Neuronal stem cell (in vitro differentiated cells): ENCODE measurements around the gene ANXA3.

Experiments
- DNase-seq: peaks from one replicate; pipeline ENCODE4 v3.0.0-alpha.2; 2013; ENCODE audit warnings: low spot score
- H2AFZ ChIP-seq: one replicate; pipeline ENCODE4 v1.6.1; 2013; ENCODE audit warnings: mild to moderate bottlenecking, low read length, inconsistent platforms
- H2AK5ac ChIP-seq: 2 replicates; pipeline ENCODE4 v1.6.1; 2013; ENCODE audit warnings: low read depth, mild to moderate bottlenecking, inconsistent platforms, low read length, moderate library complexity, mixed read lengths
- H2BK120ac ChIP-seq: 2 replicates; pipeline ENCODE4 v1.6.1; 2013; ENCODE audit warnings: low read depth, mild to moderate bottlenecking, inconsistent platforms, low read length, moderate library complexity, mixed read lengths
- H2BK12ac ChIP-seq: one replicate; pipeline ENCODE4 v1.6.1; 2013; ENCODE audit warnings: low read length, inconsistent platforms
- H2BK15ac ChIP-seq: 2 replicates; pipeline ENCODE4 v1.6.1; 2013; ENCODE audit warnings: mild to moderate bottlenecking, low read length, inconsistent platforms, mixed read lengths
- H2BK5ac ChIP-seq: one replicate; pipeline ENCODE4 v1.6.1; 2013; ENCODE audit warnings: inconsistent platforms, mild to moderate bottlenecking, low read length, moderate library complexity
- H3K14ac ChIP-seq: one replicate; pipeline ENCODE4 v1.6.1; 2013; ENCODE audit warnings: low read length, inconsistent platforms
- H3K18ac ChIP-seq: 2 replicates; pipeline ENCODE4 v1.6.1; 2013; ENCODE audit warnings: low read length, inconsistent platforms
- H3K23ac ChIP-seq: 2 replicates; pipeline ENCODE4 v1.6.1; 2013; ENCODE audit warnings: low read depth, mild to moderate bottlenecking, mixed read lengths, low read length, inconsistent platforms; ENCODE audit not compliant: poor library complexity
- H3K27ac ChIP-seq: replicated peaks from 3 replicates; pipeline ENCODE4 v1.5.1; 2013; ENCODE audit warnings: low read length, inconsistent platforms
- H3K27me3 ChIP-seq, 3 experiments: 2 replicates each; pipeline ENCODE4 v1.6.1; 2013; ENCODE audit warnings: low read length in 3 of 3, mild to moderate bottlenecking in 2 of 3, inconsistent platforms in 1 of 3, low read depth in 1 of 3, mixed read lengths in 1 of 3, moderate library complexity in 1 of 3; ENCODE audit not compliant: control insufficient read depth in 3 of 3, insufficient read depth in 3 of 3
- H3K36me3 ChIP-seq, 2 donors: replicated peaks in 1 of 2; 2 replicates each; pipeline ENCODE4 v1.6.1; 2013; ENCODE audit warnings: low read length in 2 of 2; ENCODE audit not compliant: control insufficient read depth in 2 of 2, insufficient read depth in 2 of 2
- H3K4ac ChIP-seq: 2 replicates; pipeline ENCODE4 v1.6.1; 2013; ENCODE audit warnings: inconsistent platforms, mild to moderate bottlenecking, low read length, moderate library complexity
- H3K4me1 ChIP-seq, 2 donors: 1 replicate in 1 of 2; 2 replicates in 1 of 2; pipeline ENCODE4 v1.6.1; 2013; ENCODE audit warnings: low read length in 2 of 2, low read depth in 1 of 2; ENCODE audit not compliant: control insufficient read depth in 2 of 2, insufficient read depth in 1 of 2
- H3K4me2 ChIP-seq: one replicate; pipeline ENCODE4 v1.6.1; 2013; ENCODE audit warnings: mild to moderate bottlenecking, low read length, inconsistent platforms; ENCODE audit not compliant: insufficient read depth, poor library complexity, severe bottlenecking
- H3K4me3 ChIP-seq, 2 donors: 2 replicates each; pipeline ENCODE4 v1.5.1; 2013; ENCODE audit warnings: low read length in 2 of 2, mild to moderate bottlenecking in 2 of 2, inconsistent platforms in 1 of 2, moderate library complexity in 1 of 2
- H3K79me1 ChIP-seq: one replicate; pipeline ENCODE4 v1.6.1; 2013; ENCODE audit warnings: low read depth, mild to moderate bottlenecking, inconsistent platforms, low read length, moderate library complexity
- H3K9ac ChIP-seq: one replicate; pipeline ENCODE4 v1.6.1; 2013; ENCODE audit warnings: mild to moderate bottlenecking, low read depth, low read length, inconsistent platforms; ENCODE audit not compliant: poor library complexity
- H3K9me3 ChIP-seq, 2 donors: replicated peaks in 1 of 2; 2 replicates each; pipeline versions ENCODE3 to v1.6.1; 2013; ENCODE audit warnings: low read length in 2 of 2, mild to moderate bottlenecking in 2 of 2, inconsistent platforms in 1 of 2, low read depth in 1 of 2, mixed read lengths in 1 of 2, moderate library complexity in 1 of 2; ENCODE audit not compliant: control insufficient read depth in 2 of 2, insufficient read depth in 1 of 2
- H4K8ac ChIP-seq: one replicate; pipeline ENCODE4 v1.6.1; 2013; ENCODE audit warnings: low read depth, mild to moderate bottlenecking, inconsistent platforms, low read length, moderate library complexity
- H4K91ac ChIP-seq: one replicate; pipeline ENCODE4 v1.6.1; 2013; ENCODE audit warnings: low read length, low read depth, mild to moderate bottlenecking, inconsistent platforms; ENCODE audit not compliant: poor library complexity
- WGBS, 2 donors: extraction: QIAGEN DNeasy Blood & Tissue Kit; methylation state at CpG; one replicate each; pipeline ENCODE4 v1.1.7; 2013; ENCODE audit warnings: missing lambda C conversion rate in 2 of 2, mixed read lengths in 1 of 2; ENCODE audit not compliant: insufficient read length in 2 of 2, insufficient replicate concordance in 1 of 2; ENCODE audit errors: extremely low coverage in 2 of 2; 5-methylcytosine and 5-hydroxymethylcytosine counted together

Gene ANXA3

GRCh38 chr4:78644744-78645330, 93.3 kb downstream of the ANXA3 start:
- H3K27ac ChIP-seq: no peak overlapping the region
- no CpG with 5 or more reads among the region's 4 CpGs for WGBS, 2 donors

GRCh38 chr4:78645853-78646757, 94.5 kb downstream of the ANXA3 start:
- Histone ChIP-seq H2BK12ac (no peak overlapping the region), H3K4me1 (no peaks in the 10 kb centered on the region), H3K4ac (no peak overlapping the region), H2BK15ac (no peak overlapping the region), H3K27me3 (peaks cover 0 to 8% (median 0%) of the 10 kb centered on the region in 3 experiments), H3K9me3 (no peaks in the 10 kb centered on the region), H3K4me2 (no peak overlapping the region), H2AFZ (peak overlapping the region; percentile 5), H2BK120ac (no peak overlapping the region), H3K23ac (no peak overlapping the region), H4K8ac (no peak overlapping the region), H3K36me3 (no peaks in the 10 kb centered on the region), H3K18ac (no peak overlapping the region), H3K14ac (no peak overlapping the region), H3K9ac (no peak overlapping the region), H2AK5ac (no peak overlapping the region), H4K91ac (no peak overlapping the region), H3K4me3 (no peak overlapping the region), H3K79me1 (no peaks in the 10 kb centered on the region), H3K27ac (no peak overlapping the region), H2BK5ac (no peak overlapping the region)
- WGBS, 2 donors: no CpG with 5 or more reads among the region's 10 CpGs
- no peak for DNase-seq

More at GRCh38 chr4:78644744-78645330, 93.3 kb downstream of the ANXA3 start:
- Histone ChIP-seq H3K36me3 (no peaks in the 10 kb centered on the region), H4K8ac (no peak overlapping the region), H3K18ac (no peak overlapping the region), H3K4me1 (no peaks in the 10 kb centered on the region), H2BK5ac (no peak overlapping the region), H2BK15ac (no peak overlapping the region), H2AFZ (no peak overlapping the region), H3K27me3 (peaks cover 0 to 8% (median 0%) of the 10 kb centered on the region in 3 experiments), H3K4me3 (no peak overlapping the region), H2BK12ac (no peak overlapping the region), H3K23ac (no peak overlapping the region), H3K79me1 (no peaks in the 10 kb centered on the region), H3K4ac (no peak overlapping the region), H3K9ac (no peak overlapping the region), H2AK5ac (no peak overlapping the region), H4K91ac (no peak overlapping the region), H3K4me2 (no peak overlapping the region), H3K14ac (no peak overlapping the region), H2BK120ac (no peak overlapping the region), H3K9me3 (no peaks in the 10 kb centered on the region)
- DNase-seq: no peak

- peaks cover 0 to 8% (median 0%) of the 10 kb centered on the region in 3 experiments for H3K27me3 ChIP-seq
- no peak overlapping the region for H2AK5ac ChIP-seq
- no peak overlapping the region for H3K4ac ChIP-seq
- H3K14ac ChIP-seq: no peak overlapping the region
- H4K91ac ChIP-seq: no peak overlapping the region
- H2BK120ac ChIP-seq: no peak overlapping the region
- H3K9me3 ChIP-seq: no peaks in the 10 kb centered on the region
- H3K36me3 ChIP-seq: no peaks in the 10 kb centered on the region
- no peaks in the 10 kb centered on the region for H3K4me1 ChIP-seq
- no peak overlapping the region for H3K9ac ChIP-seq
- H2BK12ac ChIP-seq: no peak overlapping the region
- WGBS, 2 donors: no CpG with 5 or more reads among the region's 2 CpGs
- no peak overlapping the region for H4K8ac ChIP-seq
- H3K79me1 ChIP-seq: no peaks in the 10 kb centered on the region
- DNase-seq: no peak
- H2AFZ ChIP-seq: no peak overlapping the region
- no peak overlapping the region for H3K27ac ChIP-seq
- H2BK15ac ChIP-seq: no peak overlapping the region
- no peak overlapping the region for H2BK5ac ChIP-seq
- H3K4me2 ChIP-seq: no peak overlapping the region
- no peak overlapping the region for H3K18ac ChIP-seq
- no peak overlapping the region for H3K4me3 ChIP-seq
- no peak overlapping the region for H3K23ac ChIP-seq
Observed at GRCh38 chr4:78647272-78647671, 95.7 kb downstream of the ANXA3 start.

GRCh38 chr4:78648640-78649363, 97.2 kb downstream of the ANXA3 start:
- H3K14ac ChIP-seq: no peak overlapping the region
- H3K23ac ChIP-seq: no peak overlapping the region
- no peaks in the 10 kb centered on the region for H3K79me1 ChIP-seq
- H3K9ac ChIP-seq: no peak overlapping the region
- H3K4me2 ChIP-seq: no peak overlapping the region
- no peaks in the 10 kb centered on the region for H3K36me3 ChIP-seq
- no peaks in the 10 kb centered on the region for H3K4me1 ChIP-seq
- H3K18ac ChIP-seq: no peak overlapping the region
- no peak for DNase-seq
- WGBS, 2 donors: no CpG with 5 or more reads among the region's 4 CpGs
- no peak overlapping the region for H3K4me3 ChIP-seq
- no peak overlapping the region for H2BK12ac ChIP-seq
- no peak overlapping the region for H3K4ac ChIP-seq
- no peak overlapping the region for H2BK5ac ChIP-seq
- H3K27me3 ChIP-seq: no peaks in the 10 kb centered on the region
- no peak overlapping the region for H2BK120ac ChIP-seq
- H2BK15ac ChIP-seq: no peak overlapping the region
- H2AK5ac ChIP-seq: no peak overlapping the region
- H4K91ac ChIP-seq: no peak overlapping the region
- H4K8ac ChIP-seq: no peak overlapping the region
- no peak overlapping the region for H2AFZ ChIP-seq
- no peak overlapping the region for H3K27ac ChIP-seq
- no peaks in the 10 kb centered on the region for H3K9me3 ChIP-seq
